IMR-90 (cell line): ENCODE measurements around the gene NR5A2. TPM values are rescaled to one million over a fixed set of nuclear protein-coding genes. Genes with fewer than 3 reads are reported as not detected.
A peak's percentile ranks its signal among the peaks of the same experiment; 100 is the strongest.

Source experiments
- ATAC-seq: fragments of 200-7000 bp; cut with Tn5 transposase; 2 replicates; pipeline ENCODE4 v1.9.1; 2020; ENCODE audit warnings: low read depth, mild to moderate bottlenecking, moderate library complexity
- BruUV-seq: library from RNA; stranded (reverse); fragments of 400-500 nt; replicated peaks from 2 replicates; lab custom pipeline; 2021; lab: Mats Ljungman, UMichigan
- CTCF ChIA-PET: fragments of 300-600 bp; formaldehyde crosslinking; extraction: SDS; loops from one replicate; lab custom pipeline; 2021; ENCODE audit warnings: antibody characterized with exemption; lab: Yijun Ruan, JAX
- POLR2A ChIA-PET: fragments of 300-600 bp; sonication (Branson Sonifier 250); formaldehyde crosslinking; loops from one replicate; lab custom pipeline; 2022; ENCODE audit warnings: antibody characterized with exemption; ENCODE audit not compliant: unreplicated experiment; lab: Charles Lee
- DNase-seq: peaks from one replicate; pipeline ENCODE4 v3.0.0; 2013
- H2AFZ ChIP-seq: replicated peaks from 2 replicates; pipeline ENCODE3; 2013; ENCODE audit warnings: low read length, mild to moderate bottlenecking; ENCODE audit not compliant: poor library complexity
- H2AK5ac ChIP-seq: 2 replicates; pipeline ENCODE4 v1.6.1; 2013; ENCODE audit warnings: low read depth, low read length, inconsistent platforms
- H2AK9ac ChIP-seq: replicated peaks from 2 replicates; pipeline ENCODE3; 2013; ENCODE audit warnings: mild to moderate bottlenecking, low read depth, low read length, moderate library complexity; ENCODE audit not compliant: poor library complexity
- H2BK120ac ChIP-seq: 2 replicates; pipeline ENCODE4 v1.6.1; 2013; ENCODE audit warnings: low read depth, low read length, inconsistent platforms
- H2BK15ac ChIP-seq: 3 replicates; pipeline ENCODE4 v1.6.1; 2013; ENCODE audit warnings: low read depth, low read length, inconsistent platforms
- H2BK20ac ChIP-seq: 2 replicates; pipeline ENCODE4 v1.6.1; 2013; ENCODE audit warnings: low read depth, mild to moderate bottlenecking, inconsistent platforms, low read length, moderate library complexity
- H2BK5ac ChIP-seq: 2 replicates; pipeline ENCODE4 v1.6.1; 2013; ENCODE audit warnings: mild to moderate bottlenecking, low read depth, low read length, inconsistent platforms; ENCODE audit not compliant: poor library complexity, severe bottlenecking
- H3K14ac ChIP-seq: replicated peaks from 2 replicates; pipeline ENCODE4 v1.6.1; 2013; ENCODE audit warnings: low read depth, low read length, inconsistent platforms
- H3K18ac ChIP-seq: 2 replicates; pipeline ENCODE4 v1.6.1; 2013; ENCODE audit warnings: low read depth, low read length, control low read depth
- H3K23ac ChIP-seq: 2 replicates; pipeline ENCODE4 v1.6.1; 2013; ENCODE audit warnings: low read depth, low read length, inconsistent platforms
- H3K27ac ChIP-seq: 2 replicates; pipeline ENCODE4 v1.5.1; 2013; ENCODE audit warnings: mild to moderate bottlenecking, control low read depth, low read length; ENCODE audit not compliant: insufficient read depth
- H3K27me3 ChIP-seq: 2 replicates; pipeline ENCODE4 v1.6.1; 2013; ENCODE audit warnings: low read length; ENCODE audit not compliant: control insufficient read depth, insufficient read depth
- H3K36me3 ChIP-seq: 2 replicates; pipeline ENCODE4 v1.6.1; 2013; ENCODE audit warnings: low read length, mixed read lengths; ENCODE audit not compliant: control insufficient read depth, insufficient read depth
- H3K4ac ChIP-seq: 2 replicates; pipeline ENCODE4 v1.6.1; 2013; ENCODE audit warnings: low read depth, low read length, inconsistent platforms
- H3K4me1 ChIP-seq: 2 replicates; pipeline ENCODE4 v1.6.1; 2013; ENCODE audit warnings: low read length, mixed read lengths; ENCODE audit not compliant: control insufficient read depth, insufficient read depth
- H3K4me2 ChIP-seq: 2 replicates; pipeline ENCODE4 v1.6.1; 2013; ENCODE audit warnings: low read depth, mild to moderate bottlenecking, control low read depth, low read length, moderate library complexity
- H3K4me3 ChIP-seq: 2 replicates; pipeline ENCODE4 v1.5.1; 2013; ENCODE audit warnings: low read depth, mild to moderate bottlenecking, control low read depth, low read length, moderate library complexity; ENCODE audit not compliant: insufficient read depth
- H3K56ac ChIP-seq: 2 replicates; pipeline ENCODE4 v1.6.1; 2013; ENCODE audit warnings: low read length, inconsistent platforms; ENCODE audit not compliant: insufficient read depth; ENCODE audit errors: extremely low read depth
- H3K79me1 ChIP-seq, 2 experiments: 2 replicates each; pipeline ENCODE4 v1.6.1; 2013; ENCODE audit warnings: low read length in 2 of 2, inconsistent platforms in 1 of 2, low read depth in 1 of 2
- H3K9ac ChIP-seq: 2 replicates; pipeline ENCODE4 v1.6.1; 2013; ENCODE audit warnings: low read depth, low read length, control low read depth
- H3K9me1 ChIP-seq: 2 replicates; pipeline ENCODE4 v1.6.1; 2013; ENCODE audit warnings: low read length, inconsistent platforms; ENCODE audit not compliant: insufficient read depth
- H3K9me3 ChIP-seq: 2 replicates; pipeline ENCODE4 v1.6.1; 2013; ENCODE audit warnings: low read length; ENCODE audit not compliant: control insufficient read depth, insufficient read depth
- H4K20me1 ChIP-seq: 2 replicates; pipeline ENCODE4 v1.6.1; 2013; ENCODE audit warnings: low read length, inconsistent platforms; ENCODE audit not compliant: insufficient read depth
- H4K5ac ChIP-seq: 2 replicates; pipeline ENCODE4 v1.6.1; 2013; ENCODE audit warnings: mild to moderate bottlenecking, low read depth, low read length, control low read depth
- H4K8ac ChIP-seq, 2 experiments: 2 replicates each; pipeline ENCODE4 v1.6.1; 2013; ENCODE audit warnings: low read depth in 2 of 2, low read length in 2 of 2, control low read depth in 1 of 2, inconsistent platforms in 1 of 2
- H4K91ac ChIP-seq: 2 replicates; pipeline ENCODE4 v1.6.1; 2013; ENCODE audit warnings: low read depth, low read length, inconsistent platforms; ENCODE audit not compliant: insufficient read depth
- BHLHE40 ChIP-seq: fragments of 150-350 bp; IDR thresholded peaks from 2 replicates; pipeline ENCODE4 v1.6.1; 2016; ENCODE audit warnings: mild to moderate bottlenecking, low read depth, low read length
- CEBPB ChIP-seq: IDR thresholded peaks from 2 replicates; pipeline ENCODE4 v1.6.1; 2012; ENCODE audit warnings: low read depth, low read length, improper control_type of control experiment
- CHD1 ChIP-seq: IDR thresholded peaks from 2 replicates; pipeline ENCODE4 v1.6.1; 2012; ENCODE audit warnings: low read depth, low read length, improper control_type of control experiment
- ELK1 ChIP-seq: fragments of 150-350 bp; IDR thresholded peaks from 2 replicates; pipeline ENCODE4 v1.6.1; 2016; ENCODE audit warnings: low read depth, mild to moderate bottlenecking, low read length, moderate library complexity, borderline replicate concordance
- FOS ChIP-seq: fragments of 150-350 bp; IDR thresholded peaks from 2 replicates; pipeline ENCODE4 v1.6.1; 2016; ENCODE audit warnings: low read depth, low read length
- MAZ ChIP-seq: IDR thresholded peaks from 2 replicates; pipeline ENCODE4 v1.6.1; 2012; ENCODE audit warnings: low read depth, mild to moderate bottlenecking, low read length, improper control_type of control experiment, moderate library complexity, borderline replicate concordance
- NFE2L2 ChIP-seq: fragments of 150-350 bp; IDR thresholded peaks from 2 replicates; pipeline ENCODE4 v1.6.1; 2016; ENCODE audit warnings: low read depth, mild to moderate bottlenecking, low read length
- POLR2A ChIP-seq: IDR thresholded peaks from 2 replicates; pipeline ENCODE4 v1.6.1; 2012; ENCODE audit warnings: mild to moderate bottlenecking, low read depth, low read length
- RAD21 ChIP-seq: IDR thresholded peaks from 2 replicates; pipeline ENCODE4 v1.6.1; 2012; ENCODE audit warnings: low read length, improper control_type of control experiment
- RCOR1 ChIP-seq: IDR thresholded peaks from 2 replicates; pipeline ENCODE4 v1.6.1; 2012; ENCODE audit warnings: mild to moderate bottlenecking, low read length, improper control_type of control experiment; ENCODE audit not compliant: insufficient replicate concordance
- RFX5 ChIP-seq: IDR thresholded peaks from 2 replicates; pipeline ENCODE4 v1.8.0; 2012; ENCODE audit warnings: low read depth, mild to moderate bottlenecking, low read length, moderate library complexity
- SMC3 ChIP-seq: fragments of 150-350 bp; IDR thresholded peaks from 2 replicates; pipeline ENCODE4 v1.6.1; 2016; ENCODE audit warnings: low read depth, mild to moderate bottlenecking, antibody characterized with exemption, low read length, moderate library complexity
- dilution Hi-C: fragments of 300-500 bp; cut with HindIII; formaldehyde crosslinking; loops from one replicate; pipeline ENCODE4 v1.14.3; 2018; ENCODE audit warnings: low sequenced_read_pairs; ENCODE audit not compliant: unreplicated experiment
- in situ Hi-C: fragments of 300-500 bp; cut with MboI; formaldehyde crosslinking; loops from 3 replicates; pipeline ENCODE4 v1.14.3; 2019; ENCODE audit warnings: low sequenced_read_pairs, inconsistent platforms, mixed read lengths
- intact Hi-C: fragments of 100-400 bp; cut with micrococcal nuclease; formaldehyde crosslinking; loops from 2 replicates; pipeline ENCODE4 v1.10.0; 2022
- polyA plus RNA-seq, 3 experiments: library from polyadenylated mRNA; depleted of rRNA; stranded (reverse); fragments of >200 nt; gene quantifications; 2 replicates each; pipeline ENCODE4 v1.2.3, GENCODE V29; 2012; ENCODE audit warnings: low replicate concordance in 1 of 3
- total RNA-seq: library from RNA; depleted of rRNA; stranded (reverse); fragments of >200 nt; gene quantifications from 2 replicates; pipeline ENCODE4 v1.2.3, GENCODE V29; 2012
- TF ChIP-seq, protein P1 (sequence below): fragments of 150-350 bp; IDR thresholded peaks from 2 replicates; pipeline ENCODE4 v1.6.1; 2017; ENCODE audit warnings: mild to moderate bottlenecking, antibody characterized with exemption, low read length, low read depth

NR5A2 gene
- total and polyA plus RNA-seq, 2 of the 4 experiments (the other 2 are of a cell fraction): 0.03 to 0.18 TPM

GRCh38 chr1:200153277-200154055 is 126.0 kb downstream of the NR5A2 start (continued):
- TF ChIP-seq, protein P1, sequence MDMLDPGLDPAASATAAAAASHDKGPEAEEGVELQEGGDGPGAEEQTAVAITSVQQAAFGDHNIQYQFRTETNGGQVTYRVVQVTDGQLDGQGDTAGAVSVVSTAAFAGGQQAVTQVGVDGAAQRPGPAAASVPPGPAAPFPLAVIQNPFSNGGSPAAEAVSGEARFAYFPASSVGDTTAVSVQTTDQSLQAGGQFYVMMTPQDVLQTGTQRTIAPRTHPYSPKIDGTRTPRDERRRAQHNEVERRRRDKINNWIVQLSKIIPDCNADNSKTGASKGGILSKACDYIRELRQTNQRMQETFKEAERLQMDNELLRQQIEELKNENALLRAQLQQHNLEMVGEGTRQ: no peak

DNA sequence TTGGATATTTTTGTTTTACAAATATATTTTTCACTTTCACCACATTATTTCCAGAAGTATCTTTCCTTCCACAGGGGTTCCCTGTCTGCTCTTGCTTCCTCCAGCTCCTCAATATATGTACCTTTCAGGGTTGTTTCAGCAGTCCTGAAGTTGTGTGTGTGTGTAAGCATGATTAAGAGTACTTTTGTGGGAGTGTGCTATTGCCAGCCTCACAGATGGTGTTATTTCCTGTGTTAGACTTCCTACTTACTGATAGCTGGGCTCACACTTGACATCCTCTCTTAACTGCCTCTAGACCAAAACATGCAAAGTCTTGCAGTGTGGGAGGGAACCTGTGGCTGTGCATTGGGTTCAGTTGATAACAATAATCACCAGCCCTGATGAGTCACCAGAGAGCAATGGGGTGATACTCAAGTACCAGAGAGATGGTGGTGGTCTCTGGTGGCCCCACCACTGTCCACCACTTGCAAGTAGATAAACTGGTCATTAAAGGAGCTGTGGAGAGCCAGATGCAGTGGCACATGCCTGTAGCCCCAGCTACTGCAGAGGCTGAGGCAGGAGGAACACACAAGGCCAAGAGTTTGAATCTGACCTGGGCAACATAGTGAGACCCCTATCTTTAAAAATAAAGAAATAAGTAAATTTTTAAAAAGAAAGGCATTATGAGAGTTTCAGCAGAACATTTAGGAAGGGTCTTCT is 126.7 kb downstream of the NR5A2 start:
- H2AK9ac ChIP-seq: no peak overlapping the region
- no peak overlapping the region for H3K4me3 ChIP-seq
- CTCF ChIA-PET: interaction anchor here (0.7 kb wide), 1 partner anchor 15 kb away, joined by 3 read pairs; no protein-coding TSS in a partner anchor
- no TSS peak for BruUV-seq
- no peak overlapping the region for H4K91ac ChIP-seq
- dilution Hi-C loops (no loop called here), in situ Hi-C loops (no loop called here), intact Hi-C loops (no loop called here)
- H2AK5ac ChIP-seq: no peak overlapping the region
- 0 out of 2 replicates have a peak overlapping the region, but pooled peaks have one; percentile 10 for H3K14ac ChIP-seq
- no peak overlapping the region for H3K27ac ChIP-seq
- peak overlapping the region; percentile 5; the same call in 1 of the 2 replicates for H3K18ac ChIP-seq
- no peak overlapping the region for H2BK20ac ChIP-seq
- H3K23ac ChIP-seq: no peak overlapping the region
- no peak overlapping the region for H2BK5ac ChIP-seq
- peaks cover 3% of the 10 kb centered on the region; the same call in 1 of the 2 replicates for H3K9me1 ChIP-seq
- H4K8ac ChIP-seq: no peak overlapping the region
- no peak overlapping the region for H2AFZ ChIP-seq
- no peak overlapping the region for H2BK15ac ChIP-seq
- no peak overlapping the region for H2BK120ac ChIP-seq
- ATAC-seq (no peak), DNase-seq (peak; percentile 16)
- H3K4ac ChIP-seq: no peak overlapping the region
- H3K4me2 ChIP-seq: no peak overlapping the region
- POLR2A ChIA-PET: no interaction called here
- H3K56ac ChIP-seq: no peak overlapping the region
- no peaks in the 10 kb centered on the region for H4K20me1 ChIP-seq
- H3K27me3 ChIP-seq: no peaks in the 10 kb centered on the region
- H3K36me3 ChIP-seq: no peaks in the 10 kb centered on the region
- H4K5ac ChIP-seq: no peak overlapping the region
- H3K9ac ChIP-seq: no peak overlapping the region
- H3K4me1 ChIP-seq: peaks cover 2% of the 10 kb centered on the region; the same call in 1 of the 2 replicates
- no peaks in the 10 kb centered on the region for H3K79me1 ChIP-seq
- H3K9me3 ChIP-seq: no peaks in the 10 kb centered on the region
- TF ChIP-seq SMC3 (no peak), FOS (no peak), RFX5 (no peak), MAZ (no peak), RCOR1 (no peak), CEBPB (no peak), POLR2A (no peak), NFE2L2 (no peak), CHD1 (no peak), RAD21 (no peak), ELK1 (no peak), BHLHE40 (no peak)
- TF ChIP-seq, protein P1: no peak
